ENCODE results near the gene PHACTR3. TPM values are rescaled to one million over a fixed set of nuclear protein-coding genes. Genes with fewer than 3 reads are reported as not detected.

Gene PHACTR3
- total RNA-seq, 4 donors from 2014 or later = 5.4 to 15.9 (median 10.0) TPM

GRCh38 chr20:59606566-59606965 is 2.2 kb downstream of the PHACTR3 start:
- TF ChIP-seq POLR2A (IDR thresholded peaks at IDR 0.05) (no peak), CTCF (IDR thresholded peaks at IDR 0.05) (no peak), EP300 (IDR thresholded peaks at IDR 0.05) (no peak)
- H3K4me1 ChIP-seq = peaks cover 0 to 15% (median 3%) of the 10 kb centered on the region in 4 donors
- no peak overlapping the region for H3K27ac ChIP-seq
- H3K27me3 ChIP-seq = peaks cover 0 to 81% of the 10 kb centered on the region in 2 donors
- no peaks in the 10 kb centered on the region for H3K36me3 ChIP-seq
- WGBS, 2 donors = 56 to 64% methylated on average over 4 of the region's 4 CpGs
- no peak overlapping the region for H3K4me3 ChIP-seq
- no peak for DNase-seq (ENCODE audit: low spot score in 2 of 2)
- no peaks in the 10 kb centered on the region for H3K9me3 ChIP-seq

- peaks cover 0 to 62% of the 10 kb centered on the region in 2 donors for H3K27me3 ChIP-seq
- 91 to 93% methylated on average over 6 of the region's 6 CpGs for WGBS, 2 donors
Observed at GRCh38 chr20:59608396-59608795, 4.1 kb downstream of the PHACTR3 start.

GRCh38 chr20:59608871-59609270 is 4.5 kb downstream of the PHACTR3 start:
- Histone ChIP-seq H3K4me3 (no peak overlapping the region), H3K27me3 (peaks cover 0 to 58% of the 10 kb centered on the region in 2 donors), H3K9me3 (no peaks in the 10 kb centered on the region), H3K36me3 (no peaks in the 10 kb centered on the region), H3K27ac (no peak overlapping the region), H3K4me1 (peaks cover 0 to 15% (median 3%) of the 10 kb centered on the region in 4 donors)
- WGBS, 2 donors = 91 to 92% methylated on average over 5 of the region's 5 CpGs
- TF ChIP-seq EP300 (IDR thresholded peaks at IDR 0.05) (no peak), POLR2A (IDR thresholded peaks at IDR 0.05) (no peak), CTCF (IDR thresholded peaks at IDR 0.05) (no peak)
- no peak for DNase-seq (ENCODE audit: low spot score in 2 of 2)

More at GRCh38 chr20:59608396-59608795, 4.1 kb downstream of the PHACTR3 start:
- TF ChIP-seq CTCF (IDR thresholded peaks at IDR 0.05) (no peak), EP300 (IDR thresholded peaks at IDR 0.05) (no peak), POLR2A (IDR thresholded peaks at IDR 0.05) (no peak)
- Histone ChIP-seq H3K4me1 (peaks cover 0 to 15% (median 3%) of the 10 kb centered on the region in 4 donors), H3K27ac (no peak overlapping the region), H3K36me3 (no peaks in the 10 kb centered on the region), H3K4me3 (no peak overlapping the region), H3K9me3 (no peaks in the 10 kb centered on the region)
- no peak for DNase-seq (ENCODE audit: low spot score in 2 of 2)

GRCh38 chr20:59611286-59611685 is 6.9 kb downstream of the PHACTR3 start:
- Histone ChIP-seq H3K9me3 (no peaks in the 10 kb centered on the region), H3K4me3 (no peak overlapping the region), H3K27me3 (peaks cover 0 to 34% of the 10 kb centered on the region in 2 donors), H3K36me3 (no peaks in the 10 kb centered on the region), H3K27ac (no peak overlapping the region), H3K4me1 (no peaks in the 10 kb centered on the region)
- WGBS, 2 donors = 67 to 79% methylated on average over 4 of the region's 4 CpGs
- no peak for DNase-seq (ENCODE audit: low spot score in 2 of 2)
- no peak for TF ChIP-seq CTCF (IDR thresholded peaks at IDR 0.05)
- TF ChIP-seq POLR2A (IDR thresholded peaks at IDR 0.05) = no peak
- no peak for TF ChIP-seq EP300 (IDR thresholded peaks at IDR 0.05)

- Histone ChIP-seq H3K27me3 (peaks cover 0 to 12% of the 10 kb centered on the region in 2 donors), H3K27ac (no peak overlapping the region), H3K4me1 (no peaks in the 10 kb centered on the region), H3K4me3 (no peak overlapping the region), H3K36me3 (no peaks in the 10 kb centered on the region), H3K9me3 (no peaks in the 10 kb centered on the region)
- TF ChIP-seq POLR2A (IDR thresholded peaks at IDR 0.05) = no peak
- no peak for TF ChIP-seq CTCF (IDR thresholded peaks at IDR 0.05)
- TF ChIP-seq EP300 (IDR thresholded peaks at IDR 0.05) = no peak
- 74 to 75% methylated on average over 5 of the region's 5 CpGs for WGBS, 2 donors
- no peak for DNase-seq (ENCODE audit: low spot score in 2 of 2)
Observed at GRCh38 chr20:59613861-59614260, 9.5 kb downstream of the PHACTR3 start.

Data from tibial nerve (tissue), 4 donors.